K562 (cell line): ENCODE measurements around the gene NMS.

Experiments used
- CHD1 ChIP-seq: fragments of 200-600 bp; sonication (generic); IDR thresholded peaks from one replicate; pipeline ENCODE4 v1.6.1; 2012; ENCODE audit warnings: mild to moderate bottlenecking, moderate library complexity, low read length, inconsistent platforms
- CHD2 ChIP-seq: IDR thresholded peaks from 2 replicates; pipeline ENCODE4 v1.6.1; 2011; ENCODE audit warnings: low read depth, low read length
- POLR3A ChIP-seq: IDR thresholded peaks from 2 replicates; pipeline ENCODE4 v1.6.1; 2011; ENCODE audit warnings: borderline replicate concordance, mild to moderate bottlenecking, moderate library complexity; ENCODE audit not compliant: insufficient read length, insufficient read depth; ENCODE audit errors: extremely low read depth
- SOX6 ChIP-seq: fragments of 450-650 bp; IDR thresholded peaks from 2 replicates; pipeline ENCODE4 v1.6.1; 2014; ENCODE audit warnings: mild to moderate bottlenecking
- ZNF274 ChIP-seq: IDR thresholded peaks from 2 replicates; pipeline ENCODE4 v1.6.1; 2011; ENCODE audit warnings: low read depth, mild to moderate bottlenecking, low read length, moderate library complexity, borderline replicate concordance
- ZNF41 ChIP-seq: fragments of 250-450 bp; sonication (Bioruptor Pico); conservative IDR thresholded peaks from 2 replicates; pipeline ENCODE4 v1.4.0; 2020; ENCODE audit warnings: mild to moderate bottlenecking

DNA sequence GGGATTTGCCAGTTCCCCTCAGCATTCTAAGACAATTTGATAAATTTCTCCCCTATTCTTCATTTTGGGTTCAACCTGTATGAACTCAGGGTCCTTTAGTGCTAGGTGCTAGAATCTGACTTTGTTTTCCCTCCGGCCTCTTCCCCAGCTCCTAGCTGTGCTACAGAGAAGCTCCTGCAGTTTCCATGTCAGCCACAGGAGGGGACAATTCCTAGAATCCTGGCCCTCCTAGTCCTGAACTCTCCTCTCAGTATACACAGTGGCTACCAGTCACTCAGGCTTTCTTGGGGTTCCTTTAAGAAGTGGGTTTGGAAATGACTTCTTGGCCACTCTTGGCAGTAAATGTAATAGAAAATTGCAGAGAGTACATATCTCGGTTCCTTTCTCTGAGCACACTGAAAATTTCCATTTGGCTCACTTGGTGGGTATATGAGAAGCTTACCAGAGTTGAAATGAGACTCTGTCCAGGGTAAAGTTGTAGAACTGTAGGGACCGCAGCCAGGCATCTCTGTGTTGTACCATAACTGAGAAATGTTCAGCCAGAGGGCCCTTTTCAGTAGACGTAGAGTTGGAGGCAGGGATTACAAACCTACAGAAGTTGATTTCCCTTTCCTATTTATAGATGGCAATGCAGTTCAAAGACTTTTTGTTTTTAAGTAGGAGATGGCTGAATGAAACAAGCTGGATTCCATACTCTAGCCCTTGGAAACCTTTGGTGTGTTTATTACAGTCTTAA, 47.8 kb upstream of the NMS start:
- TF ChIP-seq CHD2 = no peak
- TF ChIP-seq SOX6 = no peak
- TF ChIP-seq ZNF274 = no peak
- no peak for TF ChIP-seq ZNF41 (CRISPR knock-in tag)
- TF ChIP-seq POLR3A = no peak
- no peak for TF ChIP-seq CHD1
